Neutrophil (primary cell): ENCODE measurements around the gene DHX38.

ENCODE experiments used
- H3K27ac ChIP-seq: fragments of 200-600 bp; sonication (generic); 2 replicates; pipeline ENCODE4 v1.5.1; 2016; ENCODE audit warnings: mild to moderate bottlenecking, moderate library complexity
- H3K27me3 ChIP-seq: fragments of 200-600 bp; sonication (generic); 2 replicates; pipeline ENCODE4 v1.6.0; 2016; ENCODE audit warnings: mild to moderate bottlenecking
- H3K36me3 ChIP-seq: fragments of 200-600 bp; sonication (generic); 2 replicates; pipeline ENCODE4 v1.5.1; 2017
- H3K4me1 ChIP-seq, 2 experiments: fragments of 200-600 bp in 1 of 2; sonication (generic) in 1 of 2; 1 replicate in 1 of 2; 2 replicates in 1 of 2; pipeline versions ENCODE4 v1.5.1 to v1.6.1; 2013 to 2016; ENCODE audit warnings: low read depth in 1 of 2, low read length in 1 of 2, mild to moderate bottlenecking in 1 of 2, moderate library complexity in 1 of 2; ENCODE audit not compliant: control insufficient read depth in 1 of 2, insufficient read depth in 1 of 2
- H3K4me3 ChIP-seq, 2 experiments: fragments of 200-600 bp in 1 of 2; sonication (generic) in 1 of 2; 1 replicate in 1 of 2; 2 replicates in 1 of 2; pipeline ENCODE4 v1.5.1; 2013 to 2016; ENCODE audit warnings: low read depth in 1 of 2, low read length in 1 of 2, mild to moderate bottlenecking in 1 of 2, moderate library complexity in 1 of 2
- H3K9me3 ChIP-seq: fragments of 200-600 bp; sonication (generic); 2 replicates; pipeline ENCODE4 v1.5.1; 2016
- CTCF ChIP-seq: fragments of 200-600 bp; sonication (generic); IDR thresholded peaks from 2 replicates; pipeline ENCODE4 v1.5.1; 2016; ENCODE audit warnings: antibody characterized with exemption

DHX38 gene

GRCh38 chr16:72123426-72123825 lies 29.8 kb downstream of the DHX38 start:
- no peak overlapping the region for H3K27ac ChIP-seq
- TF ChIP-seq CTCF: no peak
- H3K9me3 ChIP-seq: no peaks in the 10 kb centered on the region
- no peaks in the 10 kb centered on the region for H3K4me1 ChIP-seq
- H3K4me3 ChIP-seq: no peak overlapping the region
- no peaks in the 10 kb centered on the region for H3K36me3 ChIP-seq
- no peaks in the 10 kb centered on the region for H3K27me3 ChIP-seq

GRCh38 chr16:72124148-72124547 lies 30.5 kb downstream of the DHX38 start:
- Histone ChIP-seq H3K27ac (no peak overlapping the region), H3K4me3 (no peak overlapping the region), H3K27me3 (no peaks in the 10 kb centered on the region), H3K36me3 (no peaks in the 10 kb centered on the region), H3K9me3 (no peaks in the 10 kb centered on the region), H3K4me1 (no peaks in the 10 kb centered on the region)
- no peak for TF ChIP-seq CTCF

GRCh38 chr16:72124761-72125634 lies 31.4 kb downstream of the DHX38 start:
- TF ChIP-seq CTCF: peak; percentile 75
- no peak overlapping the region for H3K27ac ChIP-seq

GRCh38 chr16:72125635-72126428 lies 32.2 kb downstream of the DHX38 start:
- no peaks in the 10 kb centered on the region for H3K9me3 ChIP-seq
- no peak overlapping the region for H3K27ac ChIP-seq
- H3K27me3 ChIP-seq: no peaks in the 10 kb centered on the region
- H3K4me1 ChIP-seq: no peaks in the 10 kb centered on the region
- no peak overlapping the region for H3K4me3 ChIP-seq
- no peak for TF ChIP-seq CTCF
- no peaks in the 10 kb centered on the region for H3K36me3 ChIP-seq

More at GRCh38 chr16:72124761-72125634, 31.4 kb downstream of the DHX38 start:
- Histone ChIP-seq H3K4me3 (no peak overlapping the region), H3K36me3 (no peaks in the 10 kb centered on the region), H3K9me3 (no peaks in the 10 kb centered on the region), H3K27me3 (no peaks in the 10 kb centered on the region), H3K4me1 (no peaks in the 10 kb centered on the region)

GRCh38 chr16:72126429-72126765 lies 32.8 kb downstream of the DHX38 start:
- no peak overlapping the region for H3K27ac ChIP-seq
- no peaks in the 10 kb centered on the region for H3K9me3 ChIP-seq
- TF ChIP-seq CTCF: no peak

More at GRCh38 chr16:72126429-72126765, 32.8 kb downstream of the DHX38 start:
- H3K27me3 ChIP-seq: no peaks in the 10 kb centered on the region
- no peaks in the 10 kb centered on the region for H3K36me3 ChIP-seq
- no peak overlapping the region for H3K4me3 ChIP-seq
- no peaks in the 10 kb centered on the region for H3K4me1 ChIP-seq
